Omental fat pad (tissue), 4 donors: ENCODE measurements around the gene GNB2. TPM values are rescaled to one million over a fixed set of nuclear protein-coding genes. Genes with fewer than 3 reads are reported as not detected.
"Not testable (repeated sequence)": the region's sequence is repeated elsewhere in the genome, so short reads cannot be mapped to it uniquely, and the experiment has no call there.

Experiments used
- ATAC-seq: fragments of 150-250 bp; one replicate; pipeline ENCODE4 v1.9.1; 2016; ENCODE audit warnings: mild to moderate bottlenecking, moderate library complexity; ENCODE audit not compliant: low FRiP score
- DNase-seq: peaks from one replicate; pipeline ENCODE4 v3.0.0-alpha.2; 2019; ENCODE audit warnings: low spot score
- total RNA-seq, 4 donors: library from RNA; depleted of rRNA; stranded (reverse); fragments of >200 nt; gene quantifications; one replicate each; pipeline ENCODE4 v1.1.0, GENCODE V29; 2016
- TF ChIP-seq, protein P1 (sequence below), 3 donors: fragments of 450-650 bp; IDR thresholded peaks; one replicate each; pipeline ENCODE4 v1.5.1; 2016 to 2017; ENCODE audit warnings: antibody characterized with exemption in 3 of 3, mild to moderate bottlenecking in 3 of 3, moderate library complexity in 2 of 3

GNB2 gene
- total RNA-seq, 4 donors from 2014 or later = 145 to 245 (median 203) TPM

DNA sequence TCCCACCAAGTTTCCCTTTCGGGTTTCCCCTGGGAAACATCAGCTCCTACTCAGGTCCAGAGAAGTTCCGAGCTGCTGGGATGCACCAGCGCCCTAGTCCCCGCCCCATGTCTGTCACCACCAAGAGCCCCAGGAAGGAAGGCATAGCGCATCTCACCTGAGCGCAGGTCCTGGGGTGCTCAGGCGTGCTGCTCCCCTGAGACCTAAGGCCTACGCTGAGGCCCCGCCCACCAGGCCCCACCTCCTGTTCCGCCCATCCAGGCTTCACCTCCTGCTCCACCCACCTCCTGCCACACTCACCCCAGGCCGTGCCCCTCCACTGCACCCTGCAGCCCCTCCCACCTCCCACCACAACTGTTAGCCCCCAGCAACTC is 31.0 kb upstream of the GNB2 start:
- no peak for ATAC-seq
- no peak for DNase-seq

DNA sequence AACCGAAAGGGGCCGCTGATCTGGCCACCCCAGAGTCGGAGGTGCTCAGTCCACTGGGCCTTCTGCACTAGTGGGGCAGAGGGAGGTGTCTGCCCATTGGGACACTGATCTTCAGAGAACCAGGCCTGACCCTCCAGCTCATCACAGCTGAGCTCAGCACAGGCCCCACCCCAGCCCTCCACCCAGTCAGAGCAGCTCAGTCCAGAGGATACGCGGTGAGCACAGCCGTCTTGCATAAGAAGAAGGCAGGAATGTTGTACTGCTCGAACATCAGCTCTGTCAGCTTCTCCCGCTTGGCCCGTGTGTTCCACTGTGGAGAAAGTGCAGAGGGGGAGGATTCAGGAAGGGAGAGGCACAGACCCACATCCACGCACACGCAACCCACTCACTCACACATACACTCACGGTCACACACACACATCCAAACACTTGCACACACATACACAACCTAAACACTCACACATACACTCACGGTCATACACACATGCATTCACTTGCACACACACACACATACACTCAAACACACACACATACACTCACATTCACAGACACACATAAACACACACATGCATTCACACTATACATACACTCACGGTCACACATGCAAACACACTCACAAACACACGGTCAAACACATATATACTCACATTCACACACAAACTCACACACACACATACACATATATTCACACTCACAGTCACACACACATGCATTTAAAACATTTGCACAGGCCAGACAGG is 23.5 kb upstream of the GNB2 start:
- DNase-seq = no peak
- TF ChIP-seq, protein P1, sequence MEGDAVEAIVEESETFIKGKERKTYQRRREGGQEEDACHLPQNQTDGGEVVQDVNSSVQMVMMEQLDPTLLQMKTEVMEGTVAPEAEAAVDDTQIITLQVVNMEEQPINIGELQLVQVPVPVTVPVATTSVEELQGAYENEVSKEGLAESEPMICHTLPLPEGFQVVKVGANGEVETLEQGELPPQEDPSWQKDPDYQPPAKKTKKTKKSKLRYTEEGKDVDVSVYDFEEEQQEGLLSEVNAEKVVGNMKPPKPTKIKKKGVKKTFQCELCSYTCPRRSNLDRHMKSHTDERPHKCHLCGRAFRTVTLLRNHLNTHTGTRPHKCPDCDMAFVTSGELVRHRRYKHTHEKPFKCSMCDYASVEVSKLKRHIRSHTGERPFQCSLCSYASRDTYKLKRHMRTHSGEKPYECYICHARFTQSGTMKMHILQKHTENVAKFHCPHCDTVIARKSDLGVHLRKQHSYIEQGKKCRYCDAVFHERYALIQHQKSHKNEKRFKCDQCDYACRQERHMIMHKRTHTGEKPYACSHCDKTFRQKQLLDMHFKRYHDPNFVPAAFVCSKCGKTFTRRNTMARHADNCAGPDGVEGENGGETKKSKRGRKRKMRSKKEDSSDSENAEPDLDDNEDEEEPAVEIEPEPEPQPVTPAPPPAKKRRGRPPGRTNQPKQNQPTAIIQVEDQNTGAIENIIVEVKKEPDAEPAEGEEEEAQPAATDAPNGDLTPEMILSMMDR (IDR thresholded peaks at IDR 0.05) = no peak
- no peak for ATAC-seq

More for the DNA sequence above, 31.0 kb upstream of the GNB2 start:
- TF ChIP-seq, protein P1 (IDR thresholded peaks at IDR 0.05) = no peak

DNA sequence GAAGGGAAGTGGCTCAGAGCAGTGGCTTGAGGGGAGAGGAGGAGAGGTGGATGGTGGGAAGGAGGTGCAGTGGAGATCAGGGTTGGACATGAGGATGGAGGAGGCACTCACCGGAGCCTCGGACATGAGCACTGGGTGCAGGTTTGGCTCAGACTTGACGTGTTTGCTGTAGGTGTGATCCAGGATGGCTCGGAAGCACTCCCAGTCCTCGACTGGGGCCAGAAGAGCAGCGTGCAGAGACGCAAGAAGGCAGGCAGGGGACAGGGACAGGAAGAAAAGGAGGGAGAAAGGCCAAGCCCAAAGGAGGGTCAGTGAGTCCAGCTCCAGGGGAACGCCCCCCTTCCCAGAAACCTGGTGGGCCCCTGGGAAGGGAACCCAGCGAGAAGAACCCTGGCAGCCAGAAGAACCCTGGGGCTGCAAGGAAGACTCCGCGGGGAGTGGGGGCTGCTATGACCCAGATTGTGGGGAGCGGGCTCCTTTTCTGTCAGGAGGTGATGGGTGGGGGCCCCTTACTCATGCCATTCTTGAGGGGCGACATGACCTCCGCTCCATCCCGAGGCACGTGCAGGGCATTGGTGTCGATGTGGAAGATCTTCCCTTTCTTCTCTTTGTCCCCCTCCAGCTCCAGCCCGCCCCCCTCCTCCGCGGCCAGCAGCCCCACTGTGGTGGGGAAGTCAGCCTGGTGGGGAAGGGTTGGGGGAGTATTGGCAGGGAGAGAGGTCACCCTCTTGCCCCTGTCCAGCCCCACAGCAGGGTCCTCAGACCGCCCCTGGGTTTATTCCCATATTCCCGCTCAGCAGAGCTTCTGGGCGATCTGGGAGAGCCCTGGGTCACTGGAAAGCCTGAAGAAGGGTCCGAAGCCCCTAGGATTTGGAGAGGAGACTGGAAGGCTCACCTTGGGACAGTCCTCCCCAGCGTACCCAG is 18.4 kb upstream of the GNB2 start:
- ATAC-seq (no peak), DNase-seq (no peak)
- TF ChIP-seq, protein P1 (IDR thresholded peaks at IDR 0.05) = no peak

DNA sequence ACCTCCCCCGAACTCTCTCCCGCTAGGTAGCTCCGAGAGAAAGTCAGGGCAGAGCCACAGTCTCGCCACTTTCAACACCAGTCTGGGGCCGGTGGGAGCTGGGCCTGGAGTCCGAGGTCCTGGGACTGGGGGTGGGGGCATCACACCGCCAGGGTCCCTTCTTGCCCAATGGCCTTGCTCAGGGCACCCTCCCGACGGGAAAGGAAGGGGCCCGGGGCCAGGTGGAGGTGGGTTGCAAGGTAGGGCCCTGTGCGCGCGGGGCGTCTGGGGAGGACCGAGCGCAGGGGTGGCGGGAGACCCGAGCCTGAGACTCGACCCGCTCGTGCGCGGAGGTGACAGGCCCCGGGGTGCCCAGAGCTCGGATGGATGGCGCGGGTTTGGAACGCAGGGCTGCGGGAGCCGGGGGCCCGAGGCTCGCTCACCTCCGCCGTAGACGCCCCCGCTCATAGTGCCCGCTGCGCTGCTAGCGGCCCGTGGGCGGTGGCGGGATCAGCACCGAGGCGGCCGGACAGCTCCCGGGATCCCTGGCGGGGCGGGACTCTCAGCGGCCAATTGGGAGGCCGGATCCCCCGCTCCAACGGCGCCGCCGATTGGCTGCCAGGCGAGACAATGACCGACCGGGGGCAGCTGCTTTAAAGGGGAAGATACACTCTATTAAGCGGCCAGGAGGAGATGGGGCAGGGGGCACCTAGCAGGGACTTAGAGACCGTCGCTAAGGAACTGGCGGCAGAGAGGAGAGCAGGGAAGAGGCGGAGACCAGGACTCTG is 17.4 kb upstream of the GNB2 start, which contains the start of gene ACTL6B:
Gene ACTL6B (minus strand): TSS at position 541 of the 767 bp plus-strand sequence. CDS start 94 bp downstream, at position 447.
- ATAC-seq (peak; percentile 56), DNase-seq (no peak)
- TF ChIP-seq, protein P1 (IDR thresholded peaks at IDR 0.05) = no peak

DNA sequence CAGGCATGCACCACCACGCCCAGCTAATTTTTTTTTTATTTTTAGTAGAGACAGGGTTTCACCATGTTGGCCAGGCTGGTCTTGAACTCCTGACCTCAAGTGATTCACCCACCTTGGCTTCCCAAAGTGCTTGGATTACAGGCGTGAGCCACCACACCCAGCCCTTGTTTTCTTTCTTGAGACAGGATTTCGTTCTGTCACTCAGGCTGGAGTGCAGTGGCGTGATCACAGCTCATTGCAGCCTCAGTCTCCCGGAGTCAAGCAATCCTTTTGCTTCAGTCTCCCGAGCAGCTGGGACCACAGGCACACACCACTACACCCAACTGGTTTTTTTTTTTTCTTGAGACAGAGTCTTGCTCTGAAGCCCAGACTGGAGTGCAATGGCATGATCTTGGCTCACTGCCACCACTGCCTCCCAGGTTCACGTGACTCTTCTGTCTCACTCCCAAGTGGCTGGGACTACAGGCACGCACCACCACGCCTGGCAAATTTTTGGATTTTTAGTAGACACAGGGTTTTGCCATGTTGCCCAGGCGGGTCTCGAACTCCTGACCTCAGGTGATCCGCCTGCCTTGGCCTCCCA is 11.3 kb upstream of the GNB2 start:
- DNase-seq, ATAC-seq: not testable (repeated sequence)

DNA sequence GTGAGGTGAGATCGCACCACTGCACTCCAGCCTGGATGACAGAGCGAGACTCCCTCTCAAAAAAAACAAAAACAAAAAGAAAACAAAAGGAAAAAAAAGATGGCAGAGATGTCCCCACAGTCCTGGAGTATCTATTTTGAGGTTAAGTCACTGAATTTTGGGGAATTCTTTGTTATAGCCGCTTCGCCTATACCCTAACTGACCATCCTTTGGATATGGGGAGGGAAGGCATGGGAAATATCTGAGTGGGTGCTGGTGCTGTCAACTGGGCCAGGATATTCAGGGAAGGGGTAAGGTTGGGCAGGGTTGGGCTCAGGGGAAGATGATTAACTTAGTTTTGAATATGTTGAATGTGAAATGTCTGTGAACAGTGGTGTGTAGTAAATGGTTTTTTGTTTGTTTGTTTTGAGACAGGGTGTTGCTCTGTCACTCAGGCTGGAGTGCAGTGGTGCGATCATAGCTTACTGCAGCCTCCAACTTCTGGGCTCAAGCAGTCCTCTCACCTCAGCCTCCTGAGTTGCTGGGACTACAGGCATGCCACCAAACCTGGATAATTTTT is 8.3 kb upstream of the GNB2 start:
- ATAC-seq = no peak
- DNase-seq = no peak
- TF ChIP-seq, protein P1 (IDR thresholded peaks at IDR 0.05) = no peak
